Nephron (organoid): Measurements from ENCODE around the gene USP12.
"Not testable (repeated sequence)": the region's sequence is repeated elsewhere in the genome, so short reads cannot be mapped to it uniquely, and the experiment has no call there.

Source experiments
- H3K27ac Mint-ChIP-seq, 3 experiments: 2 replicates each; pipeline ENCODE4 v1.8.0; 2020; ENCODE audit warnings: mixed read lengths in 3 of 3, mild to moderate bottlenecking in 2 of 3, moderate library complexity in 1 of 3
- H3K27me3 Mint-ChIP-seq: 2 replicates; pipeline ENCODE4 v1.8.0; 2021; ENCODE audit warnings: low read depth, mild to moderate bottlenecking, moderate library complexity, mixed read lengths
- H3K36me3 Mint-ChIP-seq: 2 replicates; pipeline ENCODE4 v1.8.0; 2020; ENCODE audit warnings: low read depth, mixed read lengths
- H3K4me1 Mint-ChIP-seq: 2 replicates; pipeline ENCODE4 v1.8.0; 2020; ENCODE audit warnings: mixed read lengths
- H3K4me3 Mint-ChIP-seq, 3 experiments: 2 replicates each; pipeline ENCODE4 v1.8.0; 2020; ENCODE audit warnings: mild to moderate bottlenecking in 3 of 3, mixed read lengths in 3 of 3, moderate library complexity in 2 of 3
- H3K9me3 Mint-ChIP-seq: 2 replicates; pipeline ENCODE4 v1.8.0; 2020; ENCODE audit warnings: mixed read lengths
- CTCF ChIP-seq, 3 experiments: fragments of 200-600 bp; sonication (generic); IDR thresholded peaks; one replicate each; pipeline ENCODE4 v1.5.0; 2021; ENCODE audit warnings: antibody characterized with exemption in 3 of 3; ENCODE audit not compliant: unreplicated experiment in 3 of 3

USP12 gene

GRCh38 chr13:27151798-27152599 lies 19.6 kb downstream of the USP12 start:
- TF ChIP-seq CTCF (IDR thresholded peaks at IDR 0.05; ENCODE audit: unreplicated experiment in 3 of 3): no peak
- Mint-ChIP-seq H3K36me3 (peaks cover 60% of the 10 kb centered on the region), H3K27ac (no peak overlapping the region), H3K4me3 (no peak overlapping the region), H3K4me1 (no peaks in the 10 kb centered on the region), H3K27me3 (no peaks in the 10 kb centered on the region), H3K9me3 (peaks cover 14% of the 10 kb centered on the region)

GRCh38 chr13:27149702-27150101 lies 21.9 kb downstream of the USP12 start:
- Mint-ChIP-seq H3K4me1 (no peaks in the 10 kb centered on the region), H3K27me3 (no peaks in the 10 kb centered on the region), H3K4me3 (no peak overlapping the region), H3K27ac (no peak overlapping the region), H3K36me3 (peaks cover 50% of the 10 kb centered on the region), H3K9me3 (peaks cover 3% of the 10 kb centered on the region)
- no peak for TF ChIP-seq CTCF (IDR thresholded peaks at IDR 0.05; ENCODE audit: unreplicated experiment in 3 of 3)

- Mint-ChIP-seq H3K9me3 (peaks cover 3% of the 10 kb centered on the region), H3K27me3 (no peaks in the 10 kb centered on the region), H3K27ac (no peak overlapping the region), H3K4me1 (no peaks in the 10 kb centered on the region), H3K4me3 (no peak overlapping the region), H3K36me3 (peaks cover 42% of the 10 kb centered on the region)
- TF ChIP-seq CTCF (IDR thresholded peaks at IDR 0.05; ENCODE audit: unreplicated experiment in 3 of 3): no peak
These were observed 22.7 kb downstream of the USP12 start for GRCh38 chr13:27148900-27149299.

- Mint-ChIP-seq H3K36me3 (peaks cover 47% of the 10 kb centered on the region), H3K4me3 (no peak overlapping the region), H3K9me3 (peaks cover 10% of the 10 kb centered on the region), H3K4me1 (no peaks in the 10 kb centered on the region), H3K27ac (no peak overlapping the region), H3K27me3 (no peaks in the 10 kb centered on the region)
- TF ChIP-seq CTCF (IDR thresholded peaks at IDR 0.05; ENCODE audit: unreplicated experiment in 3 of 3): no peak
These were observed 24.0 kb downstream of the USP12 start for GRCh38 chr13:27147530-27148170.

GRCh38 chr13:27141746-27142145 lies 29.9 kb downstream of the USP12 start:
- Mint-ChIP-seq H3K36me3 (peaks cover 44% of the 10 kb centered on the region), H3K9me3 (peaks cover 25% of the 10 kb centered on the region), H3K27ac (no peak overlapping the region), H3K4me3 (no peak overlapping the region), H3K27me3 (no peaks in the 10 kb centered on the region), H3K4me1 (peaks cover 10% of the 10 kb centered on the region)
- TF ChIP-seq CTCF (IDR thresholded peaks at IDR 0.05; ENCODE audit: unreplicated experiment in 3 of 3): no peak

- peaks cover 25% of the 10 kb centered on the region for H3K9me3 Mint-ChIP-seq
- H3K27ac Mint-ChIP-seq, H3K27me3 Mint-ChIP-seq, H3K4me3 Mint-ChIP-seq: not testable (repeated sequence)
- H3K36me3 Mint-ChIP-seq: peaks cover 44% of the 10 kb centered on the region
- H3K4me1 Mint-ChIP-seq: peaks cover 11% of the 10 kb centered on the region
These were observed 30.5 kb downstream of the USP12 start for GRCh38 chr13:27141159-27141558.
